HCT116 (cell line): ENCODE results near the gene COL9A3. TPM values are rescaled to one million over a fixed set of nuclear protein-coding genes. Genes with fewer than 3 reads are reported as not detected.
A peak's percentile ranks its signal among the peaks of the same experiment; 100 is the strongest.

Experiments
- ATAC-seq: fragments of 200-7000 bp; cut with Tn5 transposase; 2 replicates; pipeline ENCODE4 v1.9.1; 2020; ENCODE audit warnings: mild to moderate bottlenecking, moderate library complexity
- BruUV-seq: library from RNA; stranded (reverse); fragments of 400-500 nt; replicated peaks from 2 replicates; lab custom pipeline; 2021; lab: Mats Ljungman, UMichigan
- CTCF ChIA-PET: fragments of 300-600 bp; sonication (Branson Sonifier 250); formaldehyde crosslinking; loops from one replicate; lab custom pipeline; 2021; ENCODE audit warnings: antibody characterized with exemption; lab: Charles Lee
- POLR2A ChIA-PET: fragments of 300-600, 350-600 bp; sonication (Branson Sonifier 250); formaldehyde crosslinking; loops from one replicate; lab custom pipeline; 2021; ENCODE audit warnings: antibody characterized with exemption; lab: Charles Lee
- RAD21 ChIA-PET, 2 experiments: fragments of 300-600 bp; sonication (Branson Sonifier 250); formaldehyde crosslinking; loops; one replicate each; lab custom pipeline; 2023; ENCODE audit warnings: low total read pairs in 2 of 2; ENCODE audit not compliant: uncharacterized antibody in 2 of 2, unreplicated experiment in 2 of 2, low non-redundant PET in 1 of 2; lab: Charles Lee
- DNase-seq: peaks from one replicate; pipeline ENCODE4 v3.0.0-alpha.2; 2010; ENCODE audit warnings: low read depth, low spot score
- H2AFZ ChIP-seq: fragments of 200-600 bp; shearing (Covaris generic), sonication (generic); 2 replicates; pipeline ENCODE4 v1.6.1; 2017; ENCODE audit warnings: low read depth, mixed run types, mixed read lengths, antibody characterized with exemption, low read length; ENCODE audit not compliant: poor library complexity, severe bottlenecking
- H3K27ac ChIP-seq: 2 replicates; pipeline ENCODE4 v1.5.1; 2012; ENCODE audit warnings: low read depth, low read length
- H3K27me3 ChIP-seq: fragments of 200-600 bp; sonication (generic); 2 replicates; pipeline ENCODE4 v1.6.1; 2016; ENCODE audit warnings: mixed run types, low read length, mixed read lengths; ENCODE audit not compliant: insufficient read depth
- H3K36me3 ChIP-seq, 2 experiments: fragments of 200-500 bp in 1 of 2; fragments of 200-600 bp in 1 of 2; sonication (Bioruptor generic) in 1 of 2; sonication (generic) in 1 of 2; 2 replicates each; pipeline versions ENCODE4 v1.5.1 to v1.6.1; 2014 to 2016; ENCODE audit warnings: low read length in 2 of 2, inconsistent platforms in 1 of 2, mixed read lengths in 1 of 2, mixed run types in 1 of 2; ENCODE audit not compliant: insufficient read depth in 2 of 2, control insufficient read depth in 1 of 2
- H3K4me1 ChIP-seq, 2 experiments: fragments of 200-600 bp in 1 of 2; sonication (generic) in 1 of 2; 2 replicates each; pipeline versions ENCODE4 v1.5.1 to v1.6.1; 2012 to 2017; ENCODE audit warnings: low read length in 2 of 2, inconsistent platforms in 1 of 2, mild to moderate bottlenecking in 1 of 2, mixed read lengths in 1 of 2, mixed run types in 1 of 2, moderate library complexity in 1 of 2; ENCODE audit not compliant: insufficient read depth in 2 of 2, control insufficient read depth in 1 of 2
- H3K4me2 ChIP-seq: fragments of 200-600 bp; sonication (generic); 2 replicates; pipeline ENCODE4 v1.6.1; 2017; ENCODE audit warnings: mixed run types, low read length, mixed read lengths
- H3K4me3 ChIP-seq, 2 experiments: fragments of 200-600 bp in 1 of 2; sonication (generic) in 1 of 2; replicated peaks in 1 of 2; 2 replicates each; pipeline ENCODE4 v1.5.1; 2011 to 2016; ENCODE audit warnings: low read length in 2 of 2, control low read depth in 1 of 2, low read depth in 1 of 2, mild to moderate bottlenecking in 1 of 2, mixed read lengths in 1 of 2, mixed run types in 1 of 2
- H3K79me2 ChIP-seq: fragments of 200-600 bp; sonication (generic); 2 replicates; pipeline ENCODE4 v1.6.1; 2017; ENCODE audit warnings: mild to moderate bottlenecking, mixed run types, low read length, moderate library complexity, mixed read lengths; ENCODE audit not compliant: insufficient read depth
- H3K9ac ChIP-seq: fragments of 200-600 bp; sonication (generic); 2 replicates; pipeline ENCODE4 v1.6.1; 2016; ENCODE audit warnings: low read length, mixed read lengths
- H3K9me2 ChIP-seq: fragments of 200-600 bp; sonication (generic), shearing (Covaris generic); 2 replicates; pipeline ENCODE4 v1.6.1; 2017; ENCODE audit warnings: mixed run types, mild to moderate bottlenecking, moderate library complexity; ENCODE audit not compliant: insufficient read depth
- H3K9me3 ChIP-seq, 2 experiments: fragments of 200-500 bp in 1 of 2; fragments of 200-600 bp in 1 of 2; sonication (Bioruptor generic) in 1 of 2; sonication (generic) in 1 of 2; 2 replicates each; pipeline ENCODE4 v1.6.1; 2014 to 2017; ENCODE audit warnings: low read length in 2 of 2, mixed read lengths in 2 of 2, inconsistent platforms in 1 of 2, low read depth in 1 of 2, mild to moderate bottlenecking in 1 of 2, mixed run types in 1 of 2, moderate library complexity in 1 of 2; ENCODE audit not compliant: control insufficient read depth in 1 of 2, insufficient read depth in 1 of 2
- H4K20me1 ChIP-seq: fragments of 200-600 bp; sonication (generic), shearing (Covaris generic); 2 replicates; pipeline ENCODE4 v1.6.1; 2017; ENCODE audit warnings: mixed run types, mild to moderate bottlenecking, moderate library complexity; ENCODE audit not compliant: insufficient read depth
- ATF3 ChIP-seq: IDR thresholded peaks from 2 replicates; pipeline ENCODE4 v1.6.1; 2012
- POLR2AphosphoS5 ChIP-seq: IDR thresholded peaks from 2 replicates; pipeline ENCODE4 v1.6.1; 2011; ENCODE audit warnings: mild to moderate bottlenecking, low read depth, low read length, moderate library complexity
- SIN3A ChIP-seq: IDR thresholded peaks from 2 replicates; pipeline ENCODE4 v1.6.1; 2012; ENCODE audit warnings: low read depth
- YY1 ChIP-seq: IDR thresholded peaks from 2 replicates; pipeline ENCODE4 v1.6.1; 2011; ENCODE audit warnings: low read length, low read depth, moderate library complexity, mild to moderate bottlenecking; ENCODE audit not compliant: insufficient replicate concordance; ENCODE audit errors: extremely low read depth
- ZFX ChIP-seq: fragments of 450-650 bp; IDR thresholded peaks from 2 replicates; pipeline ENCODE4 v1.6.1; 2017
- intact Hi-C: fragments of 100-400 bp; cut with micrococcal nuclease; formaldehyde crosslinking; loops from 2 replicates; pipeline ENCODE4 v1.10.0; 2022
- total RNA-seq: library from RNA; stranded (reverse); gene quantifications from one replicate; pipeline ENCODE4 v1.2.1, GENCODE V29; 2021; ENCODE audit not compliant: unreplicated experiment
- TF ChIP-seq, protein P1 (sequence below), 3 experiments: fragments of 200-600 bp in 1 of 3; sonication (generic) in 1 of 3; IDR thresholded peaks in 2 of 3; conservative IDR thresholded peaks in 1 of 3; 2 replicates each; pipeline ENCODE4 v1.5.1; 2012 to 2017; ENCODE audit warnings: low read depth in 2 of 3, low read length in 2 of 3, antibody characterized with exemption in 1 of 3, borderline replicate concordance in 1 of 3, control low read depth in 1 of 3, mild to moderate bottlenecking in 1 of 3, mixed read lengths in 1 of 3, mixed run types in 1 of 3, moderate library complexity in 1 of 3; ENCODE audit not compliant: insufficient read depth in 1 of 3

Gene COL9A3
- total RNA-seq, 1 experiment from 2014 or later: 29.7 TPM

DNA sequence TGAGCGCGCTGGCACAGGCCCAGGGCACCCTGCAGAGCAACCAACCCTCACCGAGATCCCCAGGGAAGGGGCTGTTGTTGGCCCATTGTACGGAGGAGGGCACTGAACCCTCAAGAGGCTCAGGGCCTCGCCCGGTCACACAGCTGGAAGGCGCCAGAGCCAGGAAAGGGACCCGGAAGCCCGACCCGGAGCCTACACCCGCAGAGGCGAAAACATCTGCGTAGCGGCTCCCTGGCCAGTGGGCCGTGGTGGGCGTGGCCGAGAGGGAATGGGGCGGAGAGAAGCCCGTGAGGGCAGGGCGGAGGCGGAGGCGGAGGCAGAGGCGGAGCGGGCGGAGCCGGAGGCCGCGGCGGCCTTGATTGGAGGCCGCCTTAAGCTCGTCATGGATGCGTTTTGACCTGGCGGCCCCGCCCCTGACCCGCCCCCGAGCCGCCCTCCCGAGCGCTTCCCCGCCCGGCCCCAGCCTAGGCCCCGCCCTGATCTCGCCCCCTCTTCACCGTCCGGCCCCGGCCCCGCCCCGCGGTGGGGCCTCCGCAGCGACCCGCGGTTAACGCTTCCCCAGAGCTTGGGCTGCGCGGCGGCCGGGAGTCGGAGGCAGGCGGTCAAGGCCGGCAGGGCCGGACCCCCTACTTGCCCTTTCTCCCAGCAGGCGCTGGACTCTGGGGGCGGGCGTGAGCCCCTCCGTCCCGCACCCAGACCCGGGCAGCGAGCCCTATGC lies 22.7 kb upstream of the COL9A3 start:
- no peaks in the 10 kb centered on the region for H3K9me3 ChIP-seq
- H3K9me2 ChIP-seq: no peaks in the 10 kb centered on the region
- H3K4me1 ChIP-seq: peaks cover 23 to 67% of the 10 kb centered on the region in 2 experiments
- H3K79me2 ChIP-seq: peaks cover 23% of the 10 kb centered on the region
- RAD21 ChIA-PET: interaction anchor here (0.5 to 0.6 kb wide), 3 partner anchors 59 to 152 kb away, joined by 3 to 4 read pairs (median 3); no protein-coding TSS in a partner anchor
- H3K27ac ChIP-seq: peak overlapping the region; percentile 99
- peak; percentile 93 for DNase-seq
- peak overlapping the region; percentile 91 for H3K9ac ChIP-seq
- no peaks in the 10 kb centered on the region for H4K20me1 ChIP-seq
- no peak overlapping the region for H2AFZ ChIP-seq
- H3K36me3 ChIP-seq: peaks cover 8 to 18% of the 10 kb centered on the region in 2 experiments; a peak in 2 of 4 replicates
- POLR2A ChIA-PET: interaction anchor here (0.5 to 1.5 kb wide), 12 partner anchors 10 to 195 kb away, joined by 3 to 9 read pairs (median 4); no protein-coding TSS in a partner anchor
- H3K4me3 ChIP-seq: peak overlapping the region; percentile 64 to 72
- ATAC-seq: peak; percentile 79
- peak overlapping the region; percentile 99 for H3K4me2 ChIP-seq
- TF ChIP-seq, protein P1, sequence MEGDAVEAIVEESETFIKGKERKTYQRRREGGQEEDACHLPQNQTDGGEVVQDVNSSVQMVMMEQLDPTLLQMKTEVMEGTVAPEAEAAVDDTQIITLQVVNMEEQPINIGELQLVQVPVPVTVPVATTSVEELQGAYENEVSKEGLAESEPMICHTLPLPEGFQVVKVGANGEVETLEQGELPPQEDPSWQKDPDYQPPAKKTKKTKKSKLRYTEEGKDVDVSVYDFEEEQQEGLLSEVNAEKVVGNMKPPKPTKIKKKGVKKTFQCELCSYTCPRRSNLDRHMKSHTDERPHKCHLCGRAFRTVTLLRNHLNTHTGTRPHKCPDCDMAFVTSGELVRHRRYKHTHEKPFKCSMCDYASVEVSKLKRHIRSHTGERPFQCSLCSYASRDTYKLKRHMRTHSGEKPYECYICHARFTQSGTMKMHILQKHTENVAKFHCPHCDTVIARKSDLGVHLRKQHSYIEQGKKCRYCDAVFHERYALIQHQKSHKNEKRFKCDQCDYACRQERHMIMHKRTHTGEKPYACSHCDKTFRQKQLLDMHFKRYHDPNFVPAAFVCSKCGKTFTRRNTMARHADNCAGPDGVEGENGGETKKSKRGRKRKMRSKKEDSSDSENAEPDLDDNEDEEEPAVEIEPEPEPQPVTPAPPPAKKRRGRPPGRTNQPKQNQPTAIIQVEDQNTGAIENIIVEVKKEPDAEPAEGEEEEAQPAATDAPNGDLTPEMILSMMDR (IDR thresholded peaks at IDR 0.05 in 2 of 3, conservative IDR thresholded peaks at IDR 0.05 in 1 of 3; ENCODE audit: borderline replicate concordance in 1 of 3, insufficient read depth in 1 of 3, low read depth in 2 of 3, low read length in 2 of 3): no peak
- TF ChIP-seq YY1 (peak; percentile 14), SIN3A (no peak), ZFX (peak; percentile 38; the same call in 1 of the 2 replicates), POLR2AphosphoS5 (peak; percentile 97), ATF3 (no peak)
- H3K27me3 ChIP-seq: no peaks in the 10 kb centered on the region
- BruUV-seq: no TSS peak
- CTCF ChIA-PET: interaction anchor here (0.5 to 2.3 kb wide), 15 partner anchors 10 to 658 kb away, joined by 3 to 10 read pairs (median 3); partner anchors contain the start of gene OGFR
- intact Hi-C loops: loop anchor here (2.0 to 5.0 kb wide), 2 partner anchors 59 to 292 kb away; no protein-coding TSS in a partner anchor
